Fibroblast of skin of abdomen (primary cell): ENCODE measurements around the gene NIFK. TPM values are rescaled to one million over a fixed set of nuclear protein-coding genes. Genes with fewer than 3 reads are reported as not detected.
"Not testable (repeated sequence)": the region's sequence is repeated elsewhere in the genome, so short reads cannot be mapped to it uniquely, and the experiment has no call there.

Experiments
- DNase-seq: peaks from one replicate; pipeline ENCODE4 v3.0.0-alpha.2; 2013
- polyA plus RNA-seq, 2 experiments: library from polyadenylated mRNA; unstranded; fragments of 120-200 nt; gene quantifications; one replicate each; pipeline ENCODE4 v1.2.1, GENCODE V29; 2013; ENCODE audit not compliant: insufficient read length in 2 of 2

NIFK gene
- 70.6 TPM for polyA plus RNA-seq (2013, experiment 1 of 2; ENCODE audit: insufficient read length)
- polyA plus RNA-seq (2013, experiment 2 of 2; ENCODE audit: insufficient read length), result 71.1 TPM

DNA sequence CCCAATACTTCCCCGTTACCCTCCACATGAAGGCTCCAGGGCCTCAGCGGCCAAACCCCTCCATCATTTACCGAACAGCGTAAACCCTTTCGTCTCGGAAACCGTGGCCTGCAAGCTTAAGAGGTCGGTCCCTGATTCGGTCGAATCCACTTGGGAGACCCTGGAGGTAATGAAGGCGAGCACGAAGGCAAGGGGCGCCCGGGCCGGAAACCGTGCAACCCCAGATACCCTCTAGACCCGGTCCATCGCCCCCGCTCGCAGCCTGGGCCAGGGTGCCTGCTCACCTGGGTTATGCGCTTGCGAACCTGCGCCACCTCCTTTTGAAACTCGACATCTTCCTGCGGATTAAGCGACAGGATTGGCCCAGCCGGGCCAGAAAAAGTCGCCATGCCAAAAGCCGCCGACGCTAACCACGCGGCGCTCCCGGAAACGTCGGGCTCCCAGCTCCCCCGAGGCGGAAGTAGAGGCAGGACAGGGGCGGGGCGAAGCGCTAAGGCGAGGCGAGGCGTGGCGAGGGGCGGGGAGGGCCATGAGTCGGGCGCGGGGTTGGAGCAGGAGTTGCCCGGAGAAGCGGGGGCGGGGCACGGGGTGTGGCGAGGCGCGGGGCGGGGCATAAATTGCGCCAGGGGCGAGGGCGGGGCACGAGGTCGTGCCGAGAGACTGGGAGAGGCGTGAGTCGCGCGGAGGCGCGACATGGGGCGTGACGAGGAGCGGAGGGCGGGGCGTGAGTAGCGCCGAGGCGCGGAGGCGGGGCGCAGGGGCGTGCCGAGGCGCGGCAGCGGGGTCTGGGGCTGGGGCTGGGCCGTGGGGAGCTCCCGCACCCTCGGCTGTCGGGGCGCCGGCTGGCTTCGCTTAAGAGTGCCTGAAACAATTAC is at the start of gene NIFK:
Gene NIFK (minus strand): TSS at position 414 of the 875 bp plus-strand sequence. CDS start 25 bp downstream, at position 389.
- DNase-seq, result peak; percentile 98

DNA sequence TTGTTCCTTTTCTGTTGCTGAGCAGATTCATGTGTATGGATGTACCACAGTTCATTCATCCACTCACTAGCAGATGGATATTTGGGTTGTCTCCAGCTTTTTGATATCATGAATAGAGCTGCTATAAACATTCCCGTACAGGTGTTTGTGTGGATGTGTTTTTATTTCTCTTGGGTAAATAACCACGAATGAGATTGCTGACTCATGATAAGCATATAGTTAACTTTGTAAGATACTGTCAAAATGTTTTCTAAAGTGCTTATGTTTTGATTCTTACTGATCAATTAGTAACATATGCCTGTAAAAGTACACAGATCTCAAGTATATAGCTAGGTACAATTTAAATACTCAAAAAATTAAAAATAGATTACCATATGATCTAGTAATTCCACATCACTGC is 46.5 kb upstream of the NIFK start:
- no peak for DNase-seq

DNA sequence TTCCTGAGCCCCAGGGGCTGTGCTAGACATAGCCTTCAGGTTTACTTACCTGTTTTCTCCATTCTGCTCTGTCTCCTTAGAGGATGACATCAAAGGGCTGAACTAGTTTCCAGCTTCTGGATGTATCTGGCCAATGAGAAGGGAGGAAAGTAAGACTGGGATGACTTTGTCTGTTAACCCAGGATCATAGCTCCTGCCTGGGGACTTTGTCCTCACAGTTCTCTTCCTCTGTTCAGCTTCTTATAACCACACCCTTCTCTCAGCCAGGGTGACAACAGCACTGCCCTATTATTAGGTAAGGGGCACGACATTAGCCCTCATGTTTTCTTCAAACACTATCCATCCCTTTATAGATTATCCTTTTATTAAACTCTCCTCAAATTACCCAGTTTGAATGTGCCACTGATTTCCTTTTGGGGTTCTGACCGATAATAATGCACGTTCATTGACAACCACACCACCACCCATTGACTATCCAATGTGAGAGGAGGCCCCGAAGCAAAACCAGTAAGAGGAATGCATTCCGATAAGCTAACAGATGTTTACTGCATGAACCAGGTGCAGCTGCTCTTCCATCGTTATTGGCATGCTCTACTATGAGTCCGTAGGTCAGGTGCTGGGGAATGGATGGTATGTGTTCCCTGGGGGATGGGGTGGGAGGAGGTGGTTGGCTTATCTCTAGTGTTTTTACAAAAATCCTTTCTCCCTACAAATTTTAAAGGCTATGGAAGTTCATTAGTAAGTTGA is 42.2 kb upstream of the NIFK start:
- DNase-seq, result no peak

DNA sequence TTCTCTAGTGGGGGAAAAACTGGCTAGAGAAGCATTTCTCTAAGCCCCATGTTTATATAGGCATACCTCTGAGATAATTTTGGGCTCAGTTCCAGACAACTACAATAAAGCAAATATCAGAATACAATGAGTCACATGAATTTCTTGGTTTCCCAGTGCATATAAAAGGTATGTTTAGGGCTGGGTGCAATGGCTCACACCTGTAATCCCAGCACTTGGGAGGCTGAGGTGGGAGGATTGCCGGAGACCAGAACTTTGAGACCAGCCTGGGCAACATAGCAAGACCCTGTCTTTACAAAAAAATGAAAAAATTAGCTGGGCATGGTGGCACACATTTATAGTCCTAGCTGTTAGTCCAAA is 41.0 kb upstream of the NIFK start:
- peak; percentile 52 for DNase-seq

DNA sequence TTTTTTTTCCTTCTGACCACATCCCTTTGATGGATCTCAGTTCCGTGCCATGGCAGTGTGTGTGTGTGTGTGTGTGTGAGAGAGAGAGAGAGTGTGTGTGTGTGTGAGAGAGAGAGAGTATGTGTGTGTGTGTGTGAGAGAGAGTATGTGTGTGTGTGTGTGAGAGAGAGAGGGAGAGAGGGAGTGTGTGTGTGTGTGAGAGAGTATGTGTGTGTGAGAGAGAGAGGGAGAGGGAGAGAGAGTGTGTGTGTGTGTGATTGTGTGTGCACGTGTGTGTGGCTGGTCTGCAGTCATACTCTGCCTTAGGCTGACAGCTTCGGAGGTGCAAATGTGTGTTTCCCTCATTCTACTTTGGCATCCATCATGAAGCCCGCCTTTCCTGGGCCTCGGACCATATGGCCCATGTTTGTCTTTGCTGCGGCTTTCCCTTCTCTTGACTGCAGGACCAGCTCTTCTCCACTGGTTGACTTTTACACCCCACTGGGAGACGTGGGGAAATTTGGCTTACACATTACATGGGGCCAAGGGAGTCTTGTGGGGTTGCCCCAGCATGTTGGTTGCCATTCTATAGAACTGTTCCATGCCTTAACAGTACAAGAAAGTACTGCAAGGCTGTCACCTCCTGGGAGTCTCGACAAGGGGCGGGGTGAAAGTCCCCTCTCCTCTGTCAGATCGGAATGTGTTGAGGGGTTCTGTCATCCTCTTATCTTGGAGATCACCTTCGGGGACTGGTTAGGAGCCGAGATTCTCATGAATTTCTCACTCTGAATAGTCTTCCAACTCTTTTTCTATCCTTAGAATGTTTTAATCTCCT is 40.4 kb upstream of the NIFK start:
- DNase-seq, result peak; percentile 7

DNA sequence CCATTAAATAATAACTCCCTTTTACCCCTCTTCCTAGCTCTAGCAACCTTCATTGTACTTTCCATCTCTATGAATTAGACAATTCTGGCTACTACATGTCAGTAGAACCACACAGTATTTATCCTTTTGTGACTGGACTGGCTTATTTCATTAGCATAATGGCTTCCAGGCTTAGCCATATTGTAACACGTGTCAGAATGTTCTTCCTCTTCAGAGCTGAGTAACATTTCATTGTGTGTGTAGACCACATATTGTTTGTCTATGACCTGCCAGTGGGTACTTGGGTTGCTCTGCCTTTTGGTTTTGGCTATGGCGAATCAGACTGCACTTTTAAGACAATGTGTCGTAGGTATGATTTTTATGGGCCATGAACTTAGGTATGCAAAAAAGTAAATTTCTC is 39.7 kb upstream of the NIFK start:
- DNase-seq, result no peak

DNA sequence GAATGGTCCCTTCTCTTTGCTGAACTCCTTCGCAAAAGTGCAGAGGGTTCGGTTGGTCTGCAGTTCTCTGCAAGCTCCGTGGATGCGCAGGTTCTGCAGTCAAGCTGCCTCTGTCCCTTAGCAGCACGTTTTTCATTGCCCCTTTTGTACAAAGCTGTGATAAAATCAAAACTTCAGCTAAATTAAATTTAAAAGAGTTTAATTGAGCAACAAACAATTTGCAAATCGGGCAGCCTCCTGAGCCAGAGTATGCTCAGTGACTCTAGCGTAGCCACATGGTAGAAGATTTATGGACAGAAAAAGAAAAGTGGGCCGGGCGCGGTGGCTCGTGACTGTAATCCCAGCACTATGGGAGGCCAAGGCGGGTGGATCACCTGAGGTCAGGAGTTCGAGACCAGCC is 37.6 kb upstream of the NIFK start:
- DNase-seq, result no peak

DNA sequence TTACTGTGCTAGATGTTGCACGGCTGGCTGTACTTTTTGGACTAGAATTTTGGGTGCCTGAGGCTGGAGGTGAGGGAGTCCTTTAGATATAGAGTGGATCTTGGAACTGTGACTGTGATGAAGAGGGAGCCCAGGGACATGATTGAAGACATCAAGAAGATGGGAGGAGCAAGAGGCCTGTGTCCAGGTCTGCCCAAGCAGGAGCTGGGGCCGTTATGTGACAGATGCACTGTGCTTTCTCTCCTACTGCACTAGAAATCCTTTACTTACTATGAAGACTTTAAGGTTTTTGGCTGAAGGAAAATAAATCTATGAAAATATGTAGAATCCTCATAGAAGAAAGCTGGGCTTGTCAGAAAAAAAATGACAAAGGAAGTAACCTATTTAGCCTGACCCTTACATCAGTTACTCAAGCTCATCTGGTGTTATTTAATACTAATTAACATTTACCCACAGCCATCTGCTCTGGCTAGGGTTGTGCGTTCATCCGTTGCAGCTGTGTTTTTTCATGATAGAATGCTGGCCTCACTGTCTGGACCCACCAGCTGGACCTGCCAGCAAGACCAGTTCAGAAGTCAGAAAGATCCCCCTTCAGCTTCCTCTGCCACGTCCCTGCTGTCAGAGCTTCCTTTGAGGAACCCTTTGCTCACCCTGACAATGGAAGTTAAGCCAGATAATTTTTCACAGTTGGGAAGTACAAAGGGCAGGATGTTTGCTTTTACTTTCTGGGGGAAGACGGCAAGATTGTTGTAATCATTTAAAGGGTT is 35.5 kb upstream of the NIFK start:
- DNase-seq, result peak; percentile 21

DNA sequence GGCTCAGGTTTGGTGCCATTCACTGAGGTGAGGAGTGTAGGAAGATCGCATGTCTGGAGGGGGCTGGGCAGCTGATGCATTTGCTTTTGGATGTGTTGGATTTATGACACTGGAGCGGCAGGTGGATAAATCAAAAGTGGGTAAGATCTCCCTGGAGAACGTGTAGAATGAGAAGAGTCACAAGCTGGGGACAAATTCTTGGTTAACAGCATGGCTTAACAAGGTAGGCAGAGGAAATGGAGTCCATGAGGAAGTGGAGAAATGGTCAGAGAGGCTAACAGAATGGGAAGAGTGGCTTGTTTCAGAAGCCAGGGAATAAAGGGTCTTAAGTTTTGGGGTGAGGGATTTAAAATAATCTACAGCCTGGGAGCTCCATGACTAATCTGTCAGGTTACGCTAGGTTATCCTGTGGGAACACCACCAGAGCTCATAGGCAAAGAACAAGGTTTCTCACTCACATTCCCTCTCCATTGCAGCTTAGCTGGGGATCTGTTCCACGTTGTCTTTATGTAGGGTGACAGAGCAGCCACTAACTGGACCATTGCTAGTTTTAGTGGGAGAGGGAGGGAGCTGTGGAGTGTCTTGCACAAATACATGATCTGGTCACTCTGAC is 31.6 kb upstream of the NIFK start:
- no peak for DNase-seq

DNA sequence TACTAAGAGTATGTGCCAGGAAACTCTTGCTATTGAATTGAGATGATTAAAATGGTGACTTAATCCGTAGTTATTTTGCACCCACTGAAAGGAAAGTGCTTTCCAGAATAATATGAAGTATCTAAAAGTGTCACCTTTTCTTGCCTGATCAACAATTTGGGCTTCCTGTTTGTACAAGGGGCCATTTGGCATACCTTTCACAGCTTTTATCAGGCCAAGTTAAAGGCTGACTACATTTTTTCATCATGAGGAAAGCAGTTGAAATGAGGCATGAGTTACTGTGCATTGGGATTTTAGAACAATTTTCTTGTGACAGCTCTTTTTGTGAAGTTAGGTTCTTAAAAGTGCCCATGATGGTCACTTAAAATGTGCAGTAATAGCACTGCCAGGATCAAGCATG is 29.9 kb upstream of the NIFK start:
- no peak for DNase-seq

DNA sequence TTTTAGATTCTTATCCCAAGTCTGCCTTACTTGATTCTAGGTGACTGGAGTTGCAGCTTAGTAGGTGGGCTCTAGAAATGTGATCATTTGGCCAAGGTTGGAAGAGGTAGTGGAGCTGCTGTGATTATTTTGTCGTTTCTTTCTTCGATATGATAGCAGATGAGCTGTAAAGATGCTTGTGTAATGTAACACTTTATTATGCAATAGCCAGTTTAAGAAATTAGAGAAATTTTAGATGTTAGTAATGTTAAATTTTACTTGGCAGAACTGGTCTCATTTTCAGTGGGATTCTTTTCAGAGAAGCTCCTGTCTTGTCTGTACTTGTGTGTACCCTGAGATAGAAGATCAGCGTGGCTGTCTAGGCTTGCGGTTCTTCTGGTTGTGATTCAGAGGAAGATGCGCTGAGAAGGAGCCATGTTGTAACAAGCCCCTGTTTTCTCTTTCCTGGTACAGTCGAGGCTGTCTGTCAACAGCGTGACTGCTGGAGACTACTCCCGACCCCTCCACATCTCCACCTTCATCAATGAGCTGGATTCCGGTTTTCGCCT is 28.1 kb upstream of the NIFK start:
- no peak for DNase-seq

DNA sequence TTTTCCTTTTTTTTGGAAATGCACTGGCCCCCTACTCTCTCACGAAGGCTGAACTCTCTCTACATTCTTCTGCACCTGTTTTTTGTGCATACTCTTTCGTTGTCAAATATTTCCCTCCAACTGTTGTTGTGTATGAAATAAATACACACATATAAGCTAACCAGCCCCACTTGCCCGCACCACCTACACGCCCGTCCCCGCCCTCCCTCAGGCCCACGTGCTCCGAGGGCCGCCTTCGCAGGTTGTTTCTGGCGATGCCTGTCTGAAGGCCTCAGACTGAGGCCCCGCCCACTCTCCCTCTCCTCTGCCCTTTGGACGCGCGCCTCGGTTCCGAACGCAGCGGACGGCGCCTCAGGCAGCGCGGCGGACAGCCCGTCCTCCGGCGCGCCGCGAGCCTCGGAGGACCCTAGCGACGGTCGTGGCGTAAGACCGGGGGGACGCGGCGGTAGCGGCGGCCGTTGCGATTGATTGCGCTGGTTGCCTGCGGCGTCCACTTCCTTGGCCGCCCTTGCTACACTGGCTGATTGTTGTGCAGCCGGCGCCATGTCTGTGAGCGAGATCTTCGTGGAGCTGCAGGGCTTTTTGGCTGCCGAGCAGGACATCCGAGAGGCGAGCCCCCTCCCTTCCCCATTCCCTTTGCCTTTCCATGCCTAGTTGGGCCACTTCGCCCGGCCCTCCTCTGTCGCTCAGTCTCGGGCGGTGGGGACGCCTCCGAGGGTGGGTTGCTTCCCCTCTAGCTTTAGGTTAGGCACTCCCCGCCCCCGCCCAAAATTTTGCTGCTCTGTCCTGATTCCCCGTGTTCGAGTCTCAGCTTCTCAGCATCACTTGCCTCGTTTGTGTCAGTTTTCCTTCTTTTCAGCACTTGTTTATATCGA is 18.8 kb upstream of the NIFK start, which contains the start of gene TSN:
Gene TSN (plus strand): TSS at position 415 of the 875 bp plus-strand sequence. CDS start 129 bp downstream, at position 544.
- DNase-seq, result peak; percentile 98

DNA sequence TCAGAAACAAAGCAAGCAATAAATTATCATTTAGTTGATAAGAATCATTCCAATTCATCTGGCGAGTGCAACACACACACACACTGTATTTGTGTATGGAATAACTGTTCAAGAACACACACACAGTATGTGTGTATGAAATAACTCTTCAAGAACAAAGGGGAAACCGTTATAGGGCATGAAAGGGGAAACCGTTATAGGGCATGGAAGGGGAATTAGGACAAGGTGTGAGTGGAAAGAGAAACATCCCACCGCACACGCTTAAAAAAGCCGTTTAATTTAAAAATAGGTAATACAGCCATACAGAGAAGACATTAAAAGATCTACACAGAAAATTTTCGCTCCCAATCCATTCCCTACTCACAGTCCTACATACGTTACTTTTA is 18.2 kb upstream of the NIFK start:
- DNase-seq, result no peak

DNA sequence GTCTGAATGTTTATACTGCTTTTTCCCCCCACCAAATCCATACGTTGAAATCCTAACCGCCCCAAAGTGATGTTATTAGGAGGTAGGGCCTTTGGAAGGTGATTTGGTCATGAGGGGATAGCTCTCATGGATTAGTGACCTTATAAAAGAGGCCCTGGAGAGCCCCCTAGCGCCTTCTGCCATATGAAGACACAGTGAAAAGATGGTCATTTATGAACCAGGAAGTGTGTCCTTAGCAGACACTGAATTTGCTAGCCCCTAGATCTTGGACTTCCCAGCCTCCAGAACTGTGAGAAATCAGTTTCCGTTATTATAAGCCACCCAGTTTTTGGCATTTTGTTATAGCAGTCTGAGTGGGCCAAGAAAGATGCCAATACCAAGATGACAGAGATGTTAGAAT is 11.5 kb upstream of the NIFK start:
- DNase-seq, result peak; percentile 51

DNA sequence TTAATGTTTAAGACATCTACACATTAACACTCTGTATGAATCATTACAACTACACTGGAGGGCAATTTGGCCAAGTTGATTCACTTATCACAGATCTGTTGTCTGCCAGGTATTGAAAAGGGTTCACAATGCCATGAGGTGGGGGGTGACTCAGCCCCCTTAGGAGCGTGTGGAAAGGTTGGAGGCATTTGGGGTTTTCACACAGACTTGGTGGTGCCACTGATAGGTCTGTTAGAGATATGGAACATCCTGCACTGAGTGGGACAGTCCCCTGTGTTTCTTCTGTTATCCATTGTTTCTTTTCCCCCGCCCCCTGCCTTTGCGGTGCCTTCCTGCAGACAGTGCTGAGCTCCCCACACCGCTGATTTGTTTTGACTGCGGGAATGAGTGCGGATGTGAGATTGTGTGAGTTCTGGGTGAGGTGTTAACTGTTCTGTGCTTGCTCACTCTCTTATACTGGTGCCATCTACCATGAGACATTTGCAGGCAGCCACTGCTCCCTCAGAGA is 9.4 kb upstream of the NIFK start:
- no peak for DNase-seq

DNA sequence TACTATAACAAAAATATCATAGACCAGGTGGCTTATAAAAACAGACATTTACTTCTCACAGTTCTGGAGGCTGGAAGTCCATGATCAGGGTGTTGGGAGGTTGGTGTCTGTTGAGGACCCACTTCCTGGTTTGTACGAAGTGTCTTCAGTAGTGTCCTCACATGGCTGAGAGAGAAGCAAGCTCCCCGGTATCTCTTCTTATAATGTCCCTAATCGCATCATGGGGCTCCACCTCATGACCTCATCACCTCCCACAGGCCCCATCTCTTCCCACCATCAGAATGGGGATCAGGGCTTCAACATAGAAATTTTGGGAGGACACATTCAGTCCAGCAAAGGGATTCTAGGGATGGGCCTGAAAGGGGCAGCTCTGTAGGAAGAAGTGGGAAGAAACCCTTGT is 4.8 kb upstream of the NIFK start:
- no peak for DNase-seq

DNA sequence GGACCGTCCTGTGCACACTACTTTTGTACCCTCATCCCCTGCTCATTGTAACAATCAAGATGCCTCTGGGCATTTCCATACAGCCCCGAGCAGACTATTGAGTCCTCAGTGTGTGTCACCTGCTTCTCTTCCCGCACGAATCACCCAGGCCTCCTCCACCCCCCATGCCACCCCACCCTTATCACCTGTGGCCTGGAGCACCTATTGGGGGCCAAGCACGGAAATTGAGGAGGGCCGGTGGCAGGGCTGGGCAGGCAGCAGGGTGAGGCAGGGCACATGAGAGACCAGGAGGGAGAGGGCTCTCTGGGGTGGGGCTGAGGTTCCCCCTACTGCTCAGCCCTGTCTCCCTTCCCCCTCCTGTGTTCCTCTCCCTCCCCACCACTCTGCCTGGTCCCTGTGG is 4.3 kb upstream of the NIFK start:
- no peak for DNase-seq

DNA sequence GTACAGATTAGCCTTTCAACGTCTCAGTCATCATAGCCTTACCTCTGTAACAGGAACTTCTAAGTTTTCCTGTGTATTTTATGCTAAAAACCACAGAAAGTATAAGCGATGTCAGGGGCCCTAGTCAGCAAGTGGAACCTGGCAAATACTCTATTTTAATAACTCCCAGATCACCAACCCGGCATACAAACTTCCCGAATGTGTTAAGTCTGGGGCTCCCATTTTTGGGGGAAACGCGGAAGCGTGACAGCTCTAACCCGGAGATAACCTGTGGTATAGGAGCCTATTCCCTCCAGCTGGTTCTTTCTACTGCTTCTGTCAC is 574 bp downstream of the NIFK start:
- DNase-seq, result no peak

DNA sequence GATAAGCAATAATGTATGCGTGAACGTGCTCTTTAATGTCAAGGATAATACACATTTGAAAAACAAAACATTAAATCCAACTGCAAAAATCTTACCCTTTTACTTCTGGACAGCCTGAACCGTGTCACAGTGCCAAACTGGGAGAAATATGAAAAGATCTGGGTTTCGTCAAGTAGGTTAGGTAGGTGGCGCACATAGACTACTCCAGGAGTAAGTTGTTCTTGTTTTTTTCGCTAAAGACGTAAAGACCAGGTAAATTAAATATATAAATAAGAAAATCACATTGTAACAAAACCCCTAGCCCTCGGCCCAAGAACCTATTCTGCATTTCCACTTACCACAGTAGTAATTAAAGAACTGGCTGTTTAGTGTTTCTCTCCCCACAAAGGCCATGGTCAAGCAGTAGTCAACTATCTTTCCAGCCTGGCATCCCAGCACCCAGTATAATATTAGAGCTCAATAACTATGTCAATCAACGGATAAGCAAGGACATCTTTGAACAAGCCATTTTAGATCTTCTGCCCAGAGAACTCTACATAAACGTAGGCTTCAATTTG is 1.1 kb downstream of the NIFK start:
- DNase-seq, result no peak

DNA sequence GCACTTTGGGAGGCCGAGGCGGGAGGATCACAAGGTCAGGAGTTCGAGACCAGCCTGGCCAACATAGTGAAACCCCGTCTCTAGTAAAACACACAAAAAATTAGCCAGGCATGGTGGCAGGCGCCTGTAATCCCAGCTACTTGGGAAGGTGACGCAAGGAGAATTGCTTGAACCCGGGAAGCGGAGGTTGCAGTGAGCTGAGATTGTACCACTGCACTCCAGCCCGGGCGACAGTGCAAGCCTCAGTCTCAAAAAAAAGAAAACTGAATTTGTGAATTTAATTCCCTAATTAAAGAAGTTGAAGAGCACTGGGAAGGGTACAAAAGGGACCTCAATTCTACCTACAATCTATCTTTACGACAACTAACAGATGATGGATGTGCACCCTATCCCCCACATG is 2.1 kb downstream of the NIFK start:
- not testable (repeated sequence) for DNase-seq
